Measurements from ENCODE around the gene HOXC4.
A peak's percentile ranks its signal among the peaks of the same experiment; 100 is the strongest.

Gene HOXC4

DNA sequence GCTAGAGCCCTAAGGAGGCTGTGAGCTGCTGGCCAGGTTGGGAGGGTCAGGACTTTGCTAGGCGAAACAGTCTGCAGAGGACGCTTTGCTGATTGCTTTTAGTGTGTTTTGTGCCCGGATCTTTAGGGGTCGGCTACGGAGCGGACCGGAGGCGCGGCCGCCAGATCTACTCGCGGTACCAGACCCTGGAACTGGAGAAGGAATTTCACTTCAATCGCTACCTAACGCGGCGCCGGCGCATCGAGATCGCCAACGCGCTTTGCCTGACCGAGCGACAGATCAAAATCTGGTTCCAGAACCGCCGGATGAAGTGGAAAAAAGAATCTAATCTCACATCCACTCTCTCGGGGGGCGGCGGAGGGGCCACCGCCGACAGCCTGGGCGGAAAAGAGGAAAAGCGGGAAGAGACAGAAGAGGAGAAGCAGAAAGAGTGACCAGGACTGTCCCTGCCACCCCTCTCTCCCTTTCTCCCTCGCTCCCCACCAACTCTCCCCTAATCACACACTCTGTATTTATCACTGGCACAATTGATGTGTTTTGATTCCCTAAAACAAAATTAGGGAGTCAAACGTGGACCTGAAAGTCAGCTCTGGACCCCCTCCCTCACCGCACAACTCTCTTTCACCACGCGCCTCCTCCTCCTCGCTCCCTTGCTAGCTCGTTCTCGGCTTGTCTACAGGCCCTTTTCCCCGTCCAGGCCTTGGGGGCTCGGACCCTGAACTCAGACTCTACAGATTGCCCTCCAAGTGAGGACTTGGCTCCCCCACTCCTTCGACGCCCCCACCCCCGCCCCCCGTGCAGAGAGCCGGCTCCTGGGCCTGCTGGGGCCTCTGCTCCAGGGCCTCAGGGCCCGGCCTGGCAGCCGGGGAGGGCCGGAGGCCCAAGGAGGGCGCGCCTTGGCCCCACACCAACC lies 23.9 kb upstream of the HOXC4 start:
- no peak for DNase-seq

DNA sequence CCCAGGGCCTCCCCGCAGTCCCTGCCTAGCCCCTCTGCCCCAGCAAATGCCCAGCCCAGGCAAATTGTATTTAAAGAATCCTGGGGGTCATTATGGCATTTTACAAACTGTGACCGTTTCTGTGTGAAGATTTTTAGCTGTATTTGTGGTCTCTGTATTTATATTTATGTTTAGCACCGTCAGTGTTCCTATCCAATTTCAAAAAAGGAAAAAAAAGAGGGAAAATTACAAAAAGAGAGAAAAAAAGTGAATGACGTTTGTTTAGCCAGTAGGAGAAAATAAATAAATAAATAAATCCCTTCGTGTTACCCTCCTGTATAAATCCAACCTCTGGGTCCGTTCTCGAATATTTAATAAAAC lies 23.2 kb upstream of the HOXC4 start:
- no peak for DNase-seq

DNA sequence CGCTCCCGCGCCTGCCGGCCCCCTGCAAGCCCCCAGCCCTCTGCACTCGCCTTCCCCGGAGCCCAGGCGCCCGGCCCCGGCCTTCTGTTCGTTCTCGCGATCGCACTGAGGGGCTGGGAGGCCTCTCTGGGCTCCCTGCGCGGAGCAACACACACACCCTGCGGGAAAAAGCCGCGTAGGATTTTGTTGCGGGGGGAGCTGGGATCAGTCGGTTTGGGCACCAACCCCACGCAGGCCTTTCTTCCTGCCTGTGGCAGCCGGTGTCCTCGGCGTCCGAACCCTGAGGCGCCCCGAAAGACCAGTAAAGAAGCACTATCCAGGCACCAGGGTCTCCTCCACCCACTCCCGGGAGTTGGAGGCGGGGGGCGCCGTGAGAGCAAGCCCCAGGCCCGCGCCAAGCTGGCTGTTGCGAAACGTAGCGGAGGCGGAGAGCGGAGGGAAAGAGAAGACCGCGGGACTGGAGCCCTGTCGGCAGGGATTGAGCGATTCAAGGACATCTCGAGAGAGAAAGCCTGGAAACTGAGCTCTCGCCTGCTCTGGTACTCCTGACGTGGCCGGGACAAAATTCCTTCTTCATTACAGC lies 22.7 kb upstream of the HOXC4 start:
- no peak for DNase-seq

DNA sequence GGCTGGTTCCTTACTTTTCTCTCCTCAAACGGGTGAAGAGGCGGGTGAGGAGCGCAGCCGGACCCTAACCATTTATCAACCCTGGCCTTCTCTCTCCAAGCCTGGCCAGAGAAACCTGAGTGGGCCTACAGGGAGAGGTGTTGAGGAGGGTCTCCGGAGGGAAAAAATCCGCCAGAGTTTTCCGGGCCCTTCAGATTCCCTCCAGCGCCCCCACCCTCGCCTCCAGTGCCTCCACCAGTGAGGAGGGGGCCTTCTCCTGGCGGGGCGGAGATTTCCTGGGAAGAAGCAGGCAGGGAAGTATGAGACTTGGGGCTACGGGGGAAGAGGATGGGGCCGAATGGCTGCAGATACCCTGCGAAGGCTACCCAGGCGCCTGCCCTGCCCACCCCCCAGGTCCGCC lies 22.2 kb upstream of the HOXC4 start:
- DNase-seq: no peak

DNA sequence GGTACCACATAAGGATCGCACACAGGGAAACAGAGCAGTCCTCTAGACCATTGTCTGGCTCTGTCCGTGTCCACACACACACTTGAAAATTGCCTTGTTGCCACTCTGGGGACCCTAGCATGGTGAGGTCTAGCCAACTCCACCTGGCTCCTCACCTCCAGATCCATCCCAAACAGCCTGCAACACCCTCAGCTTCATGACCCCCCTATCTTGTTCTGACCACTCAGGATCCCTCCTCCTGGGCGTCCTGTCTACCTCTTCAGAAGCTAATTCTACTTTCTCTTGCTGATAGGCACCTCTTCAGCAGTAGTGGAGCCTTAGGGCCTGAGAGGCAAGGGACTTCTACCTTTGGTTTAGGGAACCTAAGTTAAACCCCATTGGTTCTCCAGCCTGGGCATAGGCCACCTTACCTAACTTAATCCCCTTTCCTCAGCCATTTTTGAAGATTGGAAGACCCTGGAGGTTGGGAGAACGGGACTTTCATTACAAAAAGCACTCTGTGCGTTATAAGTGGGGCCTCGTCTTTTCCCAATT lies 21.5 kb upstream of the HOXC4 start:
- DNase-seq: no peak

DNA sequence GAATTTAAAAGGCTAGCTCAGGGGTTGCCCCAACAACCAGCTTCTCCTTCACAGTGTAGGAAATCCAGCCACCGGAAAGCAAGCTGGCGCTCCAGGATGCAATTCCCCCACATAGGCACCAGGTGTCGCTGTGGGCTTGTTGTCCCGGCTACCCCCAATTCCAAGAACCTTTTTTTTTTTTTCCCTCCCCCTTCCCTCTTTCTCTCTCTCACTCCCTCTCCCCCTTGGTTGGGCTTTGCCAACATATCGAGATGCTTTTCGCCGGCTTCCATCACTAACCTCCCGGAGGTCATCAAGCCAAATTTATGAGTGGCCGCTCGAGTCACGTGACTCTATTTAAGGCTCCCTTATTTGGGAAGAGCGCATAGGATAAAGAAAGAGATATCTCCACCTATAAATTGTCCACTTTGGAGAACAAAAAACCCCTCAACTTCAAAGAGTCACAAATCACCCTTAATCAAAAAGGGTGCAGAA lies 21.0 kb upstream of the HOXC4 start, which contains the start of gene HOXC5:
Gene HOXC5, plus strand, starts transcription at position 424 of the 474 bp plus-strand sequence. CDS start 73 bp downstream, outside the sequence.
- DNase-seq: peak; percentile 56

DNA sequence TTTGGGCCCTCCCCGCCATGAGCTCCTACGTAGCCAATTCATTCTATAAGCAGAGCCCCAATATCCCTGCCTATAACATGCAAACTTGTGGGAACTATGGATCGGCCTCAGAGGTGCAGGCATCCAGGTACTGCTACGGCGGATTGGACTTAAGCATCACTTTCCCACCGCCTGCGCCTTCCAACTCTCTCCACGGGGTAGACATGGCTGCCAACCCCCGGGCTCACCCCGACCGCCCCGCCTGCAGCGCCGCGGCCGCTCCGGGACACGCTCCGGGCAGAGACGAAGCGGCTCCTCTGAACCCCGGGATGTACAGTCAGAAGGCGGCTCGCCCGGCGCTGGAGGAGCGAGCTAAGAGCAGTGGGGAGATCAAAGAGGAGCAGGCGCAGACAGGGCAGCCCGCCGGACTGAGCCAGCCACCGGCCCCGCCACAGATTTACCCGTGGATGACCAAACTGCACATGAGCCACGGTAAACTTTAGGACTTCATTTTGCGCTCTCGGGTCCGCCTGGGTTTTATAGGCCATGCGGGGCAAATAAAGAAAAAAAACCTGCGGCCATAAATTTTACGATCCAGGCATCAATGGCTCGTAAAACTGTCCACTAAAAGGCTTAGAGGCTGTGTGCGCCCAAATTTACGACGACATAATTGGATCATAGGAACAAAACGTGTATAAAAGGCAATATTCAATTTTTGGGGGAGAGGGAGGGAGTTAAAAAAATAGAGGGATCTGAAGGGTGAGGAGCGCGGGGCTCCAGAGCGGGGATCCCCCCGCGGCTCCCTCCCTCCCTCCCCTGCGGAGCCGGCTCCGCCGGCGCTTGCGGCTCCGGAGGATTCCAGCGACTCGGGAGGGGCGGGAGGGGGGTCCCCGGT lies 20.3 kb upstream of the HOXC4 start:
- DNase-seq: no peak

DNA sequence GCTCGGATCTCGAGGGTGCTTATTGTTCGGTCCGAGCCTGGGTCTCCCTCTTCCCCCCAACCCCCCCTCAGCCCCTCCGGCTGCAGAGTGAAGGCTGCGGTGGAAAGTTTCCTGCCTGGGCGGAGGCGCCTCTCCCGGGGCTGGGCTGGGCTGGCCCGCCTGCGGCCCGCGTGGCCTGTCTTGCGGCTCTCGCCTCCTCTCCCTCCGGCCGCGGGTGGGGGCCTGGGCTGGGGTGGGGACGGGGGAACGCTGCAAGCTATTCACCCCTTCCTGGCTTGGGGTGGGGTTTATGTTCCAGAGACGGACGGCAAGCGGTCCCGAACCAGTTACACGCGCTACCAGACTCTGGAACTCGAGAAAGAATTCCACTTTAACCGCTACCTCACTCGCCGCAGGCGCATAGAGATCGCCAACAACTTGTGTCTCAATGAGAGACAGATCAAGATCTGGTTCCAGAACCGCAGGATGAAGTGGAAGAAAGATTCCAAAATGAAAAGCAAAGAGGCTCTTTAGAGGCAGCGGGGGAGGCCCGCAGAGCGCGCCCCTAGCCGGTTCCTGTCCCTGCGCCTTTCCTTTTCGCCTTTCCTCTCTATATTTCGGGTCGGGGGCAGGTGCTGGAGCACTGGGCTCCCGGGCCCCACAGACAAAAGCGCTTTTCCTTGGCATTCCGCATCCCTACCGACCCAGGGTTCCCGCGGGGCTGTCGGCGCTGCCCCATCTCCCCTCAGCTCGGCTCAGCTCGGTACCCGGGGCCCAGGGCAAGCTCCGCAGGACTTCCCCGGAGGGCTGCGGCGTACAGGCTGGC lies 19.5 kb upstream of the HOXC4 start:
- DNase-seq: no peak

DNA sequence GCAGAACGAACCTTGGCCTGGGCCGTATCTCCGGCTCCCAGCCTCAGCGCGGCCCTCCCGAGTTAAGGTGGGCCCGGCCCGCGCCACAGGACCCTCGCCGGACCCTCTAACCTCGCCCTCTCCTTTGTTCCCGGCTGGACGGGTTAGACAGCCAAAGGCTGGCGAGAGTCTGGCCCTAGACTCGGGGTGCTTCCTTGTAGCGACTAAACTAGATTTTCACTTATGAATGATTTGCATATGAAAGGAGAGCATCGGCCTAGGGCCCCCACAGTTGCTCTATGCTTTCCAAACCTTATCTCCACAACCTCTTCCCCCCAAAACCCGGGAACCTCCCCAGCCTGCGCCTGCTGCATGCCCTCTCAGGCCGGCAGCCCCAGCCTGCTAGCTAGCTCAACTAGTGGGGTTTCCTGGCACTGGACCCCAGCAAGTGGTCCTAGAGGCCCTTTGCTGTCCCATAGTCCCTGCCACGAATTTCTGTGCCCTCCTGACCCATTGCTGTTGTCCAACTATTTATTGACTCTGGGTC lies 18.8 kb upstream of the HOXC4 start:
- no peak for DNase-seq

DNA sequence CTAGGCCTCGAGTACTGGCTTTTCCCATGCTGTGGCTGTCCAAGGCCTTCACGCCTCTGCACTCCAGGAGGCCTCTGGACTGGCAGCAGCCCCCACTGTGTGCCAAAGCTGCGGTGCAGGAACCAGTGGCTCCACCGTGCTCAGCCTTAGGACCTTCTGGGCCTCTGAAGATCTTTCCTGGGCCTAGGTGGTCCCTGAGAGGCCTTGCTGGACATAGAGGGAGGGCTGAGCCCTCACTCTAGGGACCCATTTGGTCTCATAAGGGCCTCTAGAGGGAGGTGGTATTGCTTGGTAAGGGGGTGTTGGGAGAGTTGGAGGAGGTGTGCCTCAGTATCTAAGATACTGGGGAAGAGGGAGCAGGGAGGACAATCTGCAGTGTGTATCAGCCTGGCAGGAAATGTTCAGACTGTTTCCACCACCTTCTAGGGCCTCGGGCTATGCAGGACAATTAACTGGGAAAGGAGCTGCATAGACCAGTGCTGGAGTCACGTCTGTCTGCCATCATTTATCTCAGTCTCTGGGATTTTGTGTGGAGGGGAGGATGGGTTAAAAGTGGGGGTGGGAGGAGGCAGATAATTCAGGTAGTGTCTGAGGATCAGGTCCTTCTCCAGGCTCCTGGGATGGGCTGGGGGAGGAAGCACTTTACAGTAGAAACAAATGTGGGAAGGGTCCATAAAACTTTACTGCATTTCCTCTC lies 17.9 kb upstream of the HOXC4 start:
- DNase-seq: no peak

DNA sequence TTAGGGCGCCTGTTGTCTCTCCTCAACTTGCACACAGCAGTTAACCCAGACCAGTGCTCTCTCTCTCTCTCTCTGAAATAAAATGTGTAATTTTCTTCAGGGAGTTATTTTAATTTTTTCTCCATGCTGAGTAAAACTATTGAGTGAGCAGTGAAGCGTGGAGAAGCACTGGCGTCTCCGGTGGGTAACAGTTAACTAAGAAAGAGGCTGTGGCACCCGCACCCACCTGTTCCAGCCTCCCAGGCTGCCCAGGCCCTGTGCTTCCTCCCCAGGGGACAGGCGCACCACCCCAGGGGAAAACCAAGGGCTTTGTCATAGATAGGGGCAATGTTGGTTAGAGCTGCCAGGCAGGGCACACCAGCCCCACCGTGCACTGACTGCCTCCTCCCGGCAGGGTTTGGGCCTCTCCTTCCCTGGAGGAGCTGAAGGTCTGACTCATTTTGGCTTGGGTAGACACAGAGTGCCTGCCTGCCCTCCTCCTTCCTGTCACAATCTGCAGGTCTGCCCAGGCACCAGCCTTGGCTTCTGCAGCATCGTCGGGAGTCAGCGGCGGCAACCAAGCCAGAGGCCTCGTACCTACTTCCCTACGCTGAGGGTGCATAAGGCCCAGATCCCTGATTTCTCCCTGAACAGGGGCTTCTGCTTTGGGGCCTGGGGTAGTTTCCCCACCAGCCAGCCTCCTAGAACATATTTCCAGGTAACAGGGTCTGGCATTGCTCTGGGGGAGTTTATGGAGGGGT lies 16.8 kb upstream of the HOXC4 start:
- no peak for DNase-seq

DNA sequence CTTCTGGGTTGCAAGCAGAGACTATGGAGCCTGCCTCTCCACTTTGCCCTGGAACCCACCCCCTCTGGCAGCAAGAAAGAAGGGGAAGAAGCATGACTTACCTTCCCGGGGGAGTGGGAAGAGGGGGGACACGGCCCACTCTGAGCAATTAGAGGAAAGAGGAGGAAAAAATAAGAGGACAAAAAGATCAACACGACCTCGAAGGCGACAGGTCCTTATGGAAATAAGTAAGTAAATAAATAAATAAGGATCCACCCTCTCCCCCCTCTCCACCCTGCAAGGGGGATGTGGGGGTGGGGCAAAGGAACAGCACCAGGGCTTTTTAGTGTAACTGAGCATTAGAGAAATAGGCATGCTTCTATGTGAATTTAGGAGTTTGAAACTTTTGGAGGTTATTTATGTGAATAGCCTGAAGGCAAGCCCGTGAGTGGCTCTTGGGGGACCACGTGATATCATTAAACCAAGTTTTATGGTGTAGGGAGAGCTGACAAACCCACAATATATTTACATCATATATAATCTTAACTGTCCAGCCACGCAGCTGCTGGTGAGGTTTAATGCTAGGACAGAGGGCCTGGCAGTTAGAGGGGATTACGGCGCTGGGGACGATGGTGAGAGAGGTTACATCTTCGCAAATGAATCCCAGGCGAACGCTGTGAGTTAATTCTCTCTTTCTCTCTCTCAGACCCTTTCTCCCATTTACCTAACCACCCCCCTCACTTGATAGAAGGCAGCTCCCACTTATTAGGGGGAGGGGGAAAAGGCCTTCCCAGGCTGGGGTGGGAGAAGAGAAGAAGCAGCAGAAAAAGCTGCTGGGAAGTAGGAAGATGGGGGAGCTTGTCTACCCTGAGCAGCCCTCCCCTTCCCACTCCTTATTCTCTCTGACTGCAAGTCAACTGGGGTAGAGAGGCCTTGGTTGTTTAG lies 16.0 kb upstream of the HOXC4 start:
- no peak for DNase-seq

DNA sequence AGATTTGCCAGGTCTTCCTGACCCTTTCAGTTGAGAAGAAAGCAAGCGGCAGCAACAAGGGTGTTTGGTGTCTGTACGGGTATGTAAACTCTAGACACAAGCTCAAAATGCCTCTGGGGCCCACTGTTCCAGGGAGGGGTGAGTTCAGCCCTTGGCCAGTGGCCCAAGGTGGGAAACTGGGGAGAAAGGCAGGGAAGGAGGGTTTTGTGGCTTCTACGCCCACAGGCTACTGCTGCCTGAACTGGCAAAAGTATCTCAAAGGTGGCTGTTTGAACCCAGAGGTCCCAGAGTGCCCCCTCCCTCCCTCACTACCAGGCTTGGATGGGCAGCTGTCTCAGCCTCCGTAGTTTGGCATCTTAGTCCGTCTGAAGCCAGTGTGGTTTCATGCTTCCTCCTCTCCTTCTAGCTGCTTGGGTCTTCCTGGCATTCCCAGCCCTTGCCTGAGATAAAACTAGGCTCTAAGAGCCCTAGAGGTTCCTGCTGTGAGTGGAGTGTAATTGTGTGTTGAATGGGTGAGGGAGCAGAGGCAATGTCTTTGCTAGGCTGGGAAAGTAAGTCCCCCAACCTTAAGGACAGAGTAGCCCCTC lies 15.3 kb upstream of the HOXC4 start:
- no peak for DNase-seq

DNA sequence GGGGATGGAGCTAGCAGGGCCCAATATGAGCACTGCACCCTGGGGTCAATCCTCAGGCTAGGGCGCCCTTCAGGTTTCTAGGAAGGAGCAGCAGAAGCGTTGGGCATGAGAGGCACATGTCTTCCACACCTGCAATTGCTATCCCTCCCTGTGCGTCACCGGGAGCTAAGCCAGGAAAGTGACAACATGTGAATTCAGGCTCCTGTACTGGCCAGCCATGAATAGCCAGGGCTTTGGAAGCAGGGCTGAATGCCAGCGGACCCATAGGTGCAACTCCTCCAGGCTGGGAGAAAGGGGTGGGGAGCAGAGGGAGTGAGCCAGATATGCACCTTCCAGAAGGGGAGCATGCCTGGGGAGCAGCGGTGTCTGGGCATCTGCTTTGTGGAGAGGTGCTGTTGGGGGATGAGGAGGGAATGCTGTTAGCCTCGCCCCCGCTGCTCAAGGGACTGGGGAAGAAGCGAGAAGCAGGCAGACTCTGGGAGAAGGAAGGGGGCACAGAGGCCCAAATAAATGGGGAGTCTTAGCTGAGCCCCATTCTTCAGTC lies 14.7 kb upstream of the HOXC4 start:
- no peak for DNase-seq

DNA sequence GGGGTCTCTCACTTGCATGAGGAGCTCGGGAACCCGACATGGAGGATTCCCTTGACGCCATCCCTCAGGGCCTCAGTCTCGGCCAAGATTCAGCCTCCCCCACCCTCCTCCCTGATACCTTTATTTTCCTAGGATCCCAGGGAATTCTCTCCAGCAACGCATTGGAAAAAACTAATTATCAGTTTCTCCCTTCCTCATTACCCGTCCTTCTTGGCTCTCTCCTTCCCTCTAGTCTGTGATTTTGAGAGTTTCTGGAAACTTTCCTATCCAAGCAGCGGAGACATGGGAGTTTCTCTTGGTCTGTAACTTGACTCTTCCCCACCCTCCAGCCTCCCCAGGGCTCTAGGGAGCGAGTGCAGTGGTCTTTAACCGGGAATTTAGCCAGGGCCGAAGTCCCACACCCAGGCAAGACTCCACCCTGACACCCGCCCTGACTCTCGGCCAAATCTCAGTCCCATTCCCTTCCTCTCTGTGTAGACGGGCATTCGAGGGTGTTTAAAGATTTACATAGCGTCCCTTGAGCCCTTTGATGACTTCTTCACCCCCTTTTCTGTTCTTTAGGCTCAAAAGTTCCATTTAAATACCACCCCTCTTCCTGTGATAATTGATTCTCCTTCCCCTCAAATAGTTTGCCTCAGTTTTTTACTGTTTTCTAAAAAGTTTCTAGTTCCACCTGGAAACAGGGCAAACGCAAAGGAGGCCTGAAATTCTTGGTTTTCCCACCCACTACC lies 14.1 kb upstream of the HOXC4 start:
- DNase-seq: no peak

DNA sequence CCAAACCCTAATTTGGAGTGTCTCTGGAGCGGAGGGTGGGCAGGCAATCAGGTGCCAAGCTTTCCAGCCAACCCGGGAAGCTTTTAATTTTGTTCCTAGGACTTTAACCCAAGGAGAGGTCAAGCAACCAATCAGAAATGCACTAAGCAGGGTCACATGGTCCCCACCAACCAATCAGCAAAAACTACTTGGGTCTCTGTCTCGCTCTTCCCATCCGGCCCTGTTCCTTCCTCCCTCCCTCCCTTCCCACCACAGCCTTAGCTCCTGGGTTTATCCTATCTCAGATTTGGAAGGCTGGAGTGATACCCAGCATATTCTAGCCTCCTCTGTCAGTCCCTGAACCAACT lies 13.5 kb upstream of the HOXC4 start:
- DNase-seq: no peak

DNA sequence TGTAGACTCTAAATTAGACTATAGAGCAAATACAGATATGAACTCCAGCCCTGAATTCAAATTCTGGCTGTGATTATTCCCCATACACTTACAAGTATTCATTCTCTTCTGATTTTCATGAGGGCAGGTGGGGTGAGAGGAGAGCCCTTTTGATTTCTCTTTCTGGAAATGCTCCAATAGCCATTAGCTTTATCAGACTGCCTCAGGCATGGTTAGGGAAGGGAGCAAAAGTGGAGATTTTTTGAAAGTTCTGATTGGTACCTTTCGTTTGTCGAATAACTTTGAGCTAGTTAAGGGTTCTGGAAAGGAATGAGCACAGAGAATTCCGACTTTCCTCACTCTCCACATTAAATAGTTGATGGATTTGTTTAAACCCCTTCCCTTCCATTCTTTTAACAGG lies 13.0 kb upstream of the HOXC4 start:
- no peak for DNase-seq

DNA sequence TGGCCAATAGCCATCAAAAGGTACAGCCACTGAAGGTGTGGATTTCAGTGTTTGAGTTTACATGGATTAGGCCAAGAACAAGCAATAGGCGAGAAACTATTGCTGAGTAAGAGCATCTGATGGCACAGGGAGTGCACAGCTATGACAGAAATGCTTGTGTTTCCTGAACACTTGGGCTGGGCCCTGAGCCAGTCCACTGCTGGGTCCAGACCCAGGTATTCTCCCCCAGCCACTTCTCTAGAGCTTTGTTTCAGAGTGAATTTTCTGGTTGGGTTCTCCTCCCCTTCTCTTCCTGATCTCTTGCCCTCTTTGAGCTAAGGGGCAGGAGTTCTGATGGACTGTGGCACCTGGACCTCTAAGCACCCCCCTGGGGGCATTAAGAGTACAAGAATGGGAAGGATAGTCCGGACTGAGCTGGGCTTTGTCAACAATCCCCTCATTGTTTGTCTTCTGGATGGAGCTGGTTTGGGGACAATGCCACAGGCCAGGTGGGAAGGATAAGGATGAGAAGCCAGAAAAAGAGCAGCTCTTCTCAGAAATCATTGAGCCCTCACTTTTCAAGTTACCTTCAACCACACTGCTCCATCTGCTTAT lies 12.4 kb upstream of the HOXC4 start:
- DNase-seq: no peak
